Smooth muscle cell (in vitro differentiated cells): ENCODE results near the gene SLC45A1. TPM values are rescaled to one million over a fixed set of nuclear protein-coding genes. Genes with fewer than 3 reads are reported as not detected.

Experiments
- DNase-seq: peaks from one replicate; lab custom pipeline; 2025; ENCODE audit not compliant: unreplicated experiment; lab: John Stamatoyannopoulos, UW
- H2AFZ ChIP-seq: fragments of 200-600 bp; sonication (generic); 2 replicates; pipeline ENCODE4 v1.6.0; 2016; ENCODE audit warnings: antibody characterized with exemption, low read depth, mild to moderate bottlenecking
- H3F3A ChIP-seq: fragments of 200-600 bp; sonication (generic); 2 replicates; pipeline ENCODE4 v1.6.0; 2017; ENCODE audit warnings: antibody characterized with exemption, low read depth
- H3K27ac ChIP-seq: fragments of 200-600 bp; sonication (generic); 2 replicates; pipeline ENCODE4 v1.5.1; 2016; ENCODE audit warnings: low read depth, mild to moderate bottlenecking
- H3K27me3 ChIP-seq: fragments of 200-600 bp; sonication (generic); 2 replicates; pipeline ENCODE4 v1.6.1; 2016; ENCODE audit warnings: low read depth, mild to moderate bottlenecking
- H3K36me3 ChIP-seq: fragments of 200-600 bp; sonication (generic); 2 replicates; pipeline ENCODE4 v1.5.1; 2016; ENCODE audit warnings: low read depth
- H3K4me1 ChIP-seq: fragments of 200-600 bp; sonication (generic); 2 replicates; pipeline ENCODE4 v1.5.1; 2016; ENCODE audit warnings: low read depth
- H3K4me2 ChIP-seq: fragments of 200-600 bp; sonication (generic); 2 replicates; pipeline ENCODE4 v1.6.0; 2016; ENCODE audit warnings: mild to moderate bottlenecking
- H3K4me3 ChIP-seq: fragments of 200-600 bp; sonication (generic); 2 replicates; pipeline ENCODE4 v1.5.1; 2016; ENCODE audit warnings: mild to moderate bottlenecking
- H3K79me2 ChIP-seq: fragments of 200-600 bp; sonication (generic); 2 replicates; pipeline ENCODE4 v1.6.0; 2016; ENCODE audit warnings: low read depth, mild to moderate bottlenecking
- H3K9ac ChIP-seq: fragments of 200-600 bp; sonication (generic); 2 replicates; pipeline ENCODE4 v1.6.0; 2016; ENCODE audit warnings: low read depth
- H3K9me3 ChIP-seq: fragments of 200-600 bp; sonication (generic); replicated peaks from 2 replicates; pipeline ENCODE4 v1.5.1; 2016; ENCODE audit warnings: low read depth
- H4K20me1 ChIP-seq: fragments of 200-600 bp; sonication (generic); 2 replicates; pipeline ENCODE4 v1.6.0; 2016; ENCODE audit warnings: low read depth
- CTCF ChIP-seq: fragments of 200-600 bp; sonication (generic); IDR thresholded peaks from 2 replicates; pipeline ENCODE4 v1.5.1; 2017; ENCODE audit warnings: borderline replicate concordance, mild to moderate bottlenecking, antibody characterized with exemption; ENCODE audit not compliant: insufficient read depth, poor library complexity, severe bottlenecking
- WGBS: methylation state at CpG from one replicate; pipeline ENCODE4 v1.1.7; 2016; ENCODE audit warnings: low lambda C conversion rate; 5-methylcytosine and 5-hydroxymethylcytosine counted together
- polyA plus RNA-seq: library from polyadenylated mRNA; unstranded; fragments of >200 nt; fragmentation: Nextera tagmentation; extraction: Ambion mirVana; gene quantifications from 2 replicates; pipeline ENCODE4 v1.2.1, GENCODE V29; 2016
- total RNA-seq: library from RNA; depleted of rRNA; stranded (reverse); fragments of >200 nt; gene quantifications from 2 replicates; pipeline ENCODE4 v1.2.3, GENCODE V29; 2014

Gene SLC45A1
- total and polyA plus RNA-seq, 2 experiments from 2014 or later = 1.7 to 1.8 TPM

- peaks cover 10% of the 10 kb centered on the region for H3K36me3 ChIP-seq
- no peaks in the 10 kb centered on the region for H3K9me3 ChIP-seq
- H3F3A ChIP-seq = peaks cover 16% of the 10 kb centered on the region
- no peak for DNase-seq
- no peaks in the 10 kb centered on the region for H3K4me1 ChIP-seq
- no peaks in the 10 kb centered on the region for H3K79me2 ChIP-seq
- 94% methylated on average over 24 of the region's 24 CpGs for WGBS
- no peak overlapping the region for H3K4me2 ChIP-seq
- H3K4me3 ChIP-seq = no peak overlapping the region
- no peak overlapping the region for H3K9ac ChIP-seq
- H3K27ac ChIP-seq = no peak overlapping the region
- peaks cover 62% of the 10 kb centered on the region for H4K20me1 ChIP-seq
- H3K27me3 ChIP-seq = no peaks in the 10 kb centered on the region
- H2AFZ ChIP-seq = no peak overlapping the region
- TF ChIP-seq CTCF = no peak
Measured at GRCh38 chr1:8355439-8356255, 37.7 kb downstream of the SLC45A1 start.

DNA sequence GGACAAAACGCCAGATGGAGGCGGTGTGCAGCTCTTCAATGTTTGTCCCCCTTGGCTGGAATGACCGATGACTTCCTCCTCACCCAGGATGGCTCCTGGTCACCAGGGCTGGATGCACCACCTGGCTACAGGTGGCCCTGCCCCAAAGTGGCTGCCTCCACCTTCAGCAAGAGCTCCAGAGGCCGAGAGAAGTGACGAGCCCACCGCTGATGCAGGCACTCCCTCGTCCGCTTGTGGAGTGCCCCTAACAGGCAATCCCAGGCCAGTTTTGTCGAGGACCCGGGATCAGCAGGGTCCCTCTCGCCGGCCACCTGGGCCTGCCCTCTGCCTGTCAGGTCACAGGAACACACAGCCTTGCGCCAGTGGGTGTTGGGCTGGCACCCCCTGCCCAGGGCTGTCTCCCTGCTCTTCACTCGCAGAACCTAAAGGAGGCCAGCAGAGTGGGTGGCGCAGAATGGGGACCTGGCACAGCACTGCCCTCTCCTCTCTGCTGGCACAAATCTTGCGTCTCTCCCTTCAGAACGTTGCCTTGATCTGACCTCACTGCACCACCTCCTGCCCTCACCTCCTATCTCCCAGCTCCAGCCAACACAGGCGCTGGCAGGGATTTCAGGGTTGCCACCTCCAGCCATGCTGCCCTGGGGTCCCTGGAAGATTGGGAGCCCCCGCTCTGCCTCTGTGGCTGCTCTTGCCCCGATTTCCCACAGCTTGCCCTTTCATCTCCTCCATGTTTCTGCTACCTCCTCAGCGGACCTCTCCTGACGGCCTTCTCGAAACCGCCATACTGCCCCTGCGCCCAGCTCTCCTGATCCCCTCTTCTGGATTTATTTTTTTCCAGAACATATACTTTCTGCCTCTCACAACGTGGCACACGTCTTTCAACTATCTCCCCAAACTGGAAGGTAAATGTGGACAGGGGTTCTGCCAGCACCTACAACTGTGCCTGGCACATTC is 38.6 kb downstream of the SLC45A1 start:
- 98% methylated on average over 27 of the region's 27 CpGs for WGBS
- peaks cover 10% of the 10 kb centered on the region for H3K36me3 ChIP-seq
- no peaks in the 10 kb centered on the region for H3K79me2 ChIP-seq
- H3K4me3 ChIP-seq = no peak overlapping the region
- H3F3A ChIP-seq = peaks cover 16% of the 10 kb centered on the region
- H3K27ac ChIP-seq = no peak overlapping the region
- no peak overlapping the region for H3K9ac ChIP-seq
- no peak overlapping the region for H3K4me2 ChIP-seq
- DNase-seq = no peak
- no peaks in the 10 kb centered on the region for H3K4me1 ChIP-seq
- H2AFZ ChIP-seq = no peak overlapping the region
- H3K27me3 ChIP-seq = no peaks in the 10 kb centered on the region
- no peaks in the 10 kb centered on the region for H3K9me3 ChIP-seq
- peaks cover 59% of the 10 kb centered on the region for H4K20me1 ChIP-seq
- TF ChIP-seq CTCF = no peak

DNA sequence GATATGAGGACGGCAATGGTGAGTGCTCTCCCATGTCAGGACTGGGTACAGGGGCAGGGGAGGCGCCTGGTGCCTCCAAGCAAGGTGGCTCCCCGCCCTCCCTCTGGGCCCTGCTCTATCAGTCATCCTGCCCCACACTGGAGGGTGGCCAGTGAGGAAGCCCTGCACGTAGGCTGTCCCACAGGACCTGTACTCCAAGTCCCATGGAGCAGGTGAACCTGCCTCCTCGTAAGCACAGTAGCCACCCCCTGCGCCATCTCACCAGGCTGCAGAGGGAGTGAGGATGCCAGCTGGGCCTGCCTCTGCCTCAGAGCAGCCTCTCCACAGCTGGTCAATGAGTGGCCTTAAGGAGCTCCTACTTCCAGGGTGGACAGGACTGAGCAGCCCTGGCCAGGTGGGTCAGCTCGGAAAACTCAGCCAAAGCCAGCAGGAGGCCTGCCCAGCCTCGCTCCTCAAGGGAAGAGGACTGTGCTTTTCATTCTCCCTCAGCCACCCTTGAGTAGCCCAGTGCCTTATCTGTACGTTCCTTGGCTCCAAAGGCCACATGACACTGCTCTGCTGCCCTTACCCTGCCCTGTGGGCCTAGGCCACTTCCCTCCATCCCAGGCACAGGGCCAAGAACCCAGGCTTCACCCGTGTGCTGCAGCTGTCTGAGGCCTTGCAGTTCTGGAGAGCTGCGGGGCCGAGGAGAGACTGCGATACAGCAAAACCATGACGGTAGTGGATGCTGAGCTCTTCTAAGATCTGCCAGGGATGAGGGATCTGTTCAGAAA is 39.6 kb downstream of the SLC45A1 start:
- no peaks in the 10 kb centered on the region for H3K79me2 ChIP-seq
- H3F3A ChIP-seq = peaks cover 12% of the 10 kb centered on the region
- H3K27ac ChIP-seq = no peak overlapping the region
- WGBS = 98% methylated on average over 14 of the region's 14 CpGs
- no peaks in the 10 kb centered on the region for H3K9me3 ChIP-seq
- peaks cover 10% of the 10 kb centered on the region for H3K36me3 ChIP-seq
- peaks cover 65% of the 10 kb centered on the region for H4K20me1 ChIP-seq
- no peak for TF ChIP-seq CTCF
- H2AFZ ChIP-seq = no peak overlapping the region
- H3K4me1 ChIP-seq = no peaks in the 10 kb centered on the region
- no peak overlapping the region for H3K4me3 ChIP-seq
- no peak for DNase-seq
- no peaks in the 10 kb centered on the region for H3K27me3 ChIP-seq
- H3K9ac ChIP-seq = no peak overlapping the region
- H3K4me2 ChIP-seq = no peak overlapping the region
